ENCODE data around the gene LRRD1. TPM values are rescaled to one million over a fixed set of nuclear protein-coding genes. Genes with fewer than 3 reads are reported as not detected.

Gene LRRD1
- total and polyA plus RNA-seq, 9 of the 15 experiments (the other 6 are each of a cell fraction or from before 2014, with no cell fraction given) = 0.07 to 0.15 TPM; not detected in 7

- TF ChIP-seq ZNF586 (CRISPR knock-in tag; conservative IDR thresholded peaks at IDR 0.05) (no peak), GATA2 (CRISPR knock-in tag; IDR thresholded peaks at IDR 0.05) (no peak), GTF2F1 (IDR thresholded peaks at IDR 0.05; ENCODE audit: low read depth, low read length) (no peak; the same call in 1 of the 2 replicates), PML (IDR thresholded peaks at IDR 0.05; ENCODE audit: low read length) (peak; percentile 87), ETV6 (IDR thresholded peaks at IDR 0.05; ENCODE audit: borderline replicate concordance in 1 of 2, low read depth in 2 of 2, low read length in 1 of 2) (no peak), ETV6 (CRISPR knock-in tag; IDR thresholded peaks at IDR 0.05; ENCODE audit: borderline replicate concordance) (no peak), SAP30 (IDR thresholded peaks at IDR 0.05; ENCODE audit: borderline replicate concordance, insufficient read depth, low read depth, low read length, poor library complexity, severe bottlenecking) (peak; percentile 91), BCL6 (CRISPR knock-in tag; IDR thresholded peaks at IDR 0.05) (no peak), RFX5 (IDR thresholded peaks at IDR 0.05; ENCODE audit: low read depth, low read length) (no peak), MEF2D (tag; conservative IDR thresholded peaks at IDR 0.05; ENCODE audit: low read depth) (no peak), HDAC6 (IDR thresholded peaks at IDR 0.05; ENCODE audit: low read depth, low read length) (no peak), CUX1 (CRISPR knock-in tag; IDR thresholded peaks at IDR 0.05) (no peak), ZNF699 (CRISPR knock-in tag; IDR thresholded peaks at IDR 0.05; ENCODE audit: insufficient replicate concordance) (no peak), ZNF589 (CRISPR knock-in tag; IDR thresholded peaks at IDR 0.05; ENCODE audit: low read depth) (no peak), RAD21 (CRISPR knock-in tag; conservative IDR thresholded peaks at IDR 0.05 in 1 of 2, IDR thresholded peaks at IDR 0.05 in 1 of 2) (no peak; a peak in 2 of 4 replicates), MCM7 (IDR thresholded peaks at IDR 0.05) (no peak; a peak in 1 of 4 replicates), KAT7 (CRISPR knock-in tag; IDR thresholded peaks at IDR 0.05; ENCODE audit: borderline replicate concordance) (0 out of 2 replicates have a peak, but pooled peaks have one; percentile 22), KLF6 (CRISPR knock-in tag; IDR thresholded peaks at IDR 0.05; ENCODE audit: borderline replicate concordance) (peak; percentile 39; the same call in 1 of the 2 replicates), RBM14 (IDR thresholded peaks at IDR 0.05; ENCODE audit: borderline replicate concordance, insufficient read depth, low read depth, low read length) (no peak; the same call in 1 of the 2 replicates), ETV5 (CRISPR knock-in tag; IDR thresholded peaks at IDR 0.05; ENCODE audit: low read depth) (peak; percentile 85), ELF2 (CRISPR knock-in tag; IDR thresholded peaks at IDR 0.05) (peak; percentile 52)
- TF ChIP-seq, protein P1, sequence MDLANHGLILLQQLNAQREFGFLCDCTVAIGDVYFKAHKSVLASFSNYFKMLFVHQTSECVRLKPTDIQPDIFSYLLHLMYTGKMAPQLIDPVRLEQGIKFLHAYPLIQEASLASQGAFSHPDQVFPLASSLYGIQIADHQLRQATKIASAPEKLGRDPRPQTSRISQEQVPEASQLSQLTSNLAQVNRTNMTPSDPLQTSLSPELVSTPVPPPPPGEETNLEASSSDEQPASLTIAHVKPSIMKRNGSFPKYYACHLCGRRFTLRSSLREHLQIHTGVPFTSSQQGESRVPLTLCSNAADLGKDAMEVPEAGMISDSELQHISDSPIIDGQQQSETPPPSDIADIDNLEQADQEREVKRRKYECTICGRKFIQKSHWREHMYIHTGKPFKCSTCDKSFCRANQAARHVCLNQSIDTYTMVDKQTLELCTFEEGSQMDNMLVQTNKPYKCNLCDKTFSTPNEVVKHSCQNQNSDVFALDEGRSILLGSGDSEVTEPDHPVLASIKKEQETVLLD (IDR thresholded peaks at IDR 0.05) = peak; percentile 88
Observed at GRCh38 chr7:92134271-92135051, 44.5 kb downstream of the LRRD1 start, which contains the start of gene CYP51A1 (continued).

Measured in K562 (cell line).